DND-41 (cell line): ENCODE data around the gene PTPRR.

Source experiments
- CTCF ChIP-seq: IDR thresholded peaks from 2 replicates; pipeline ENCODE4 v1.5.1; 2012; ENCODE audit warnings: borderline replicate concordance, low read length, moderate library complexity, mild to moderate bottlenecking; ENCODE audit not compliant: poor library complexity, severe bottlenecking; ENCODE audit errors: extremely low read depth
- EZH2 ChIP-seq: IDR thresholded peaks from 3 replicates; pipeline ENCODE4 v1.6.1; 2012; ENCODE audit warnings: borderline replicate concordance, low read depth, mild to moderate bottlenecking, moderate library complexity, low read length, inconsistent platforms; ENCODE audit not compliant: severe bottlenecking

GRCh38 chr12:70592664-70593063 lies 327.9 kb downstream of the PTPRR start:
- no peak for TF ChIP-seq EZH2
- TF ChIP-seq CTCF, result no peak
